ENCODE measurements around the gene OTULIN.

OTULIN gene

DNA sequence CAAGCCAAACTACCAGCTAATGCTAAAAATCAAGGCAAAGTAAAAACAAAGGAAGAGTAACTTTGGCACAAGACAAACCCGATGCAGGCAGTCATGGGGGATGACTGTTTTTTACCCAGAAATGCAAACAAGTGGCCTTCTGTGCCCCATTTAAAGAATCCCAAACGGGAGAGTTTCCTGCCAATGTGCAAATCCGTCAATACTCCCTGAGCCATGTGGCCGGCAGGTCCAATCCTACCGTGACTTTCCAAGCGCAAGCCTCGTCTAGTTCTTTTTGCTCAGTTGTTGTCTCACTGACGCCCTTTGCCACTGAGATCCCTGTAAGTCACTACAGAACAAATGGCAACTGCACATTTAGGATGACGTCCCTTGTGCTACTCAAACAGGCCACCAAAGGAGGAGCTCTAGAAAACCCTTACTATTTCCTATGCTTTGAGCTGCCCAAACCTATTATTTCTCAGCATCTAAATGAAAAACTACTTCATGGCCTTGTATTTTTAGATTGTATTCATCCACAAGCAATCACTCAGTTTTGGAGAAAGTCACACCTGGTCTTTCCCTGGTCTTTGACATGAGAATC is 43.4 kb downstream of the OTULIN start:
- no peak for TF ChIP-seq EZH2 (IDR thresholded peaks at IDR 0.05; ENCODE audit: borderline replicate concordance, low read depth, low read length, severe bottlenecking)
- TF ChIP-seq, protein P1, sequence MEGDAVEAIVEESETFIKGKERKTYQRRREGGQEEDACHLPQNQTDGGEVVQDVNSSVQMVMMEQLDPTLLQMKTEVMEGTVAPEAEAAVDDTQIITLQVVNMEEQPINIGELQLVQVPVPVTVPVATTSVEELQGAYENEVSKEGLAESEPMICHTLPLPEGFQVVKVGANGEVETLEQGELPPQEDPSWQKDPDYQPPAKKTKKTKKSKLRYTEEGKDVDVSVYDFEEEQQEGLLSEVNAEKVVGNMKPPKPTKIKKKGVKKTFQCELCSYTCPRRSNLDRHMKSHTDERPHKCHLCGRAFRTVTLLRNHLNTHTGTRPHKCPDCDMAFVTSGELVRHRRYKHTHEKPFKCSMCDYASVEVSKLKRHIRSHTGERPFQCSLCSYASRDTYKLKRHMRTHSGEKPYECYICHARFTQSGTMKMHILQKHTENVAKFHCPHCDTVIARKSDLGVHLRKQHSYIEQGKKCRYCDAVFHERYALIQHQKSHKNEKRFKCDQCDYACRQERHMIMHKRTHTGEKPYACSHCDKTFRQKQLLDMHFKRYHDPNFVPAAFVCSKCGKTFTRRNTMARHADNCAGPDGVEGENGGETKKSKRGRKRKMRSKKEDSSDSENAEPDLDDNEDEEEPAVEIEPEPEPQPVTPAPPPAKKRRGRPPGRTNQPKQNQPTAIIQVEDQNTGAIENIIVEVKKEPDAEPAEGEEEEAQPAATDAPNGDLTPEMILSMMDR (IDR thresholded peaks at IDR 0.05; ENCODE audit: borderline replicate concordance, extremely low read depth, low read length, poor library complexity, severe bottlenecking) = no peak
- H3K9me3 ChIP-seq (ENCODE audit: insufficient read depth, low read length, severe bottlenecking) = no peaks in the 10 kb centered on the region
- no peak for ATAC-seq (ENCODE audit: insufficient read depth, low read depth)
- no peak overlapping the region for H2AFZ ChIP-seq (ENCODE audit: low read depth, low read length)
- no peaks in the 10 kb centered on the region for H3K27me3 ChIP-seq (ENCODE audit: insufficient read depth, low read length, poor library complexity)
- peaks cover 88% of the 10 kb centered on the region for H3K36me3 ChIP-seq (ENCODE audit: insufficient read depth, low read length)
- H3K9ac ChIP-seq (ENCODE audit: low read depth, low read length) = no peak overlapping the region
- peaks cover 14% of the 10 kb centered on the region; the same call in 1 of the 2 replicates for H4K20me1 ChIP-seq (ENCODE audit: insufficient read depth, low read length)
- H3K4me2 ChIP-seq (ENCODE audit: insufficient read depth, low read length) = no peak overlapping the region
- H3K79me2 ChIP-seq (ENCODE audit: insufficient read depth, low read length) = no peaks in the 10 kb centered on the region
- peaks cover 28% of the 10 kb centered on the region for H3K4me1 ChIP-seq (ENCODE audit: insufficient read depth, low read length)
- DNase-seq = no peak
- peak overlapping the region; percentile 32; the same call in 1 of the 2 replicates for H3K27ac ChIP-seq (ENCODE audit: low read length)
- no peak overlapping the region for H3K4me3 ChIP-seq (ENCODE audit: low read depth in 1 of 2, low read length in 2 of 2)

DNA sequence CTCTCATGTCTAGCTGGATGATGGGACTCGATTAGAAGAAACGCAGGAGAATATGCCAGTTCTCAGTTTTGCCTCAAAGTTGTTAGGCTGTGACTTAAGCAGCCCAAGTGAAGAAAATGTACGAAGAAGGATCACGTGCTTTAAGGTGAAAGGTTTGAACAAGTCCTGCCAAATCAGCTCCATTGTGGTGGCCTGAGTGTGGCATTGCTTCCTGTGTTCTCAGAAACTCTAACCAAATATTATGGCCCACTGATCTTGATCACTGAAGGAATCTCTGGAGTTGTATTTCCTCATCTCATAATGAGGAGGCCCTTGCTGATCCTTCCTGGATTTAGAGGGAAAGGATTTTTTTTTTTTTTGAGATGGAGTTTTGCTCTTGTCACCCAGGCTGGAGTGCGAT is 44.0 kb downstream of the OTULIN start:
- Histone ChIP-seq H4K20me1 (ENCODE audit: insufficient read depth, low read length) (peaks cover 14% of the 10 kb centered on the region; the same call in 1 of the 2 replicates), H3K4me1 (ENCODE audit: insufficient read depth, low read length) (peaks cover 28% of the 10 kb centered on the region), H3K4me3 (ENCODE audit: low read depth in 1 of 2, low read length in 2 of 2) (no peak overlapping the region), H3K27me3 (ENCODE audit: insufficient read depth, low read length, poor library complexity) (no peaks in the 10 kb centered on the region), H3K4me2 (ENCODE audit: insufficient read depth, low read length) (no peak overlapping the region), H3K36me3 (ENCODE audit: insufficient read depth, low read length) (peaks cover 88% of the 10 kb centered on the region), H2AFZ (ENCODE audit: low read depth, low read length) (no peak overlapping the region), H3K27ac (ENCODE audit: low read length) (peak overlapping the region; percentile 32; the same call in 1 of the 2 replicates), H3K79me2 (ENCODE audit: insufficient read depth, low read length) (no peaks in the 10 kb centered on the region), H3K9me3 (ENCODE audit: insufficient read depth, low read length, severe bottlenecking) (no peaks in the 10 kb centered on the region), H3K9ac (ENCODE audit: low read depth, low read length) (no peak overlapping the region)
- TF ChIP-seq, protein P1 (IDR thresholded peaks at IDR 0.05; ENCODE audit: borderline replicate concordance, extremely low read depth, low read length, poor library complexity, severe bottlenecking) = no peak
- no peak for TF ChIP-seq EZH2 (IDR thresholded peaks at IDR 0.05; ENCODE audit: borderline replicate concordance, low read depth, low read length, severe bottlenecking)
- DNase-seq (no peak), ATAC-seq (ENCODE audit: insufficient read depth, low read depth) (no peak)

DNA sequence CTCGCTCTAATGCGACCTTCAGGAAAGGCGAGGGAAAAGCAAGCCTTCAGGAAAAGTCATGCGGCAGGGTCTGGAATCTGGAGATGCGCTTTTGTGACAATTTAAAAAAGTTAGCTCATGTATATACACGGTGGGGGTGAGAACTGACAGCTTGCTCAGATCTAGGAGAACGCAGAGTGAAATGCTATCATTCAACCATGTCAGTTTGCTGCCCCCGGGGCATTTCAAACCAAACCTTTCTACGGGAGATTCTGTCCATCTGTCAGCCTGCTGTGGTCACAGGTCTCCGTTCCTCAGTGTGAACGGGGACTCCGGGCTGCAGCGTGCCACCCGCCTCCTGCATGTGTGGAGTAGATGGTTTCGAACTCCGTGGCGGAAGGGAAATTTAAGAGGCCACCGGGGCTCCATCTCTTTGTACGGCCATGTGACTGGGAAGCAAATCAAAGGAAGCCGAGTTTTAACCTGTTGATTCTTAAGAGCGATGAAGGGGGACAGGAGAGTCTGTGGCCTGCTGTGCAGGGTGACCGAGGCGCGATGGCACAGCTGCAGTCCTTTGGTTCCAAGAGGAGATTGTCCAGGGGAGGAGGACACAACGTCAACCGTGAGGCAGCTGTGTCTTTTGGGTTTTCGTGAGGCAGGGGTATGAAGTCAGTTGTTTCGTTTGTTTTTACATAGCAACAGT is 45.9 kb downstream of the OTULIN start:
- Histone ChIP-seq H3K4me2 (ENCODE audit: insufficient read depth, low read length) (no peak overlapping the region), H3K4me3 (ENCODE audit: low read depth in 1 of 2, low read length in 2 of 2) (no peak overlapping the region), H4K20me1 (ENCODE audit: insufficient read depth, low read length) (peaks cover 18% of the 10 kb centered on the region; the same call in 1 of the 2 replicates), H3K9ac (ENCODE audit: low read depth, low read length) (no peak overlapping the region), H3K36me3 (ENCODE audit: insufficient read depth, low read length) (peaks cover 97% of the 10 kb centered on the region), H3K27ac (ENCODE audit: low read length) (no peak overlapping the region), H3K27me3 (ENCODE audit: insufficient read depth, low read length, poor library complexity) (no peaks in the 10 kb centered on the region), H3K79me2 (ENCODE audit: insufficient read depth, low read length) (no peaks in the 10 kb centered on the region), H3K9me3 (ENCODE audit: insufficient read depth, low read length, severe bottlenecking) (no peaks in the 10 kb centered on the region), H3K4me1 (ENCODE audit: insufficient read depth, low read length) (peaks cover 25% of the 10 kb centered on the region), H2AFZ (ENCODE audit: low read depth, low read length) (no peak overlapping the region)
- ATAC-seq (ENCODE audit: insufficient read depth, low read depth) (no peak), DNase-seq (no peak)
- TF ChIP-seq, protein P1 (IDR thresholded peaks at IDR 0.05; ENCODE audit: borderline replicate concordance, extremely low read depth, low read length, poor library complexity, severe bottlenecking) = no peak
- no peak for TF ChIP-seq EZH2 (IDR thresholded peaks at IDR 0.05; ENCODE audit: borderline replicate concordance, low read depth, low read length, severe bottlenecking)

All from DND-41 (cell line).